Measurements from ENCODE around the gene PIANP. TPM values are rescaled to one million over a fixed set of nuclear protein-coding genes. Genes with fewer than 3 reads are reported as not detected.
"Not testable (repeated sequence)": the region's sequence is repeated elsewhere in the genome, so short reads cannot be mapped to it uniquely, and the experiment has no call there.

The PIANP gene
- total and polyA plus RNA-seq, 5 donors, result 0.18 to 0.99 (median 0.55) TPM; not detected in 1

GRCh38 chr12:6730169-6730568, 29.6 kb upstream of the PIANP start:
- H3K27me3 ChIP-seq (ENCODE audit: control insufficient read depth, insufficient read depth), result no peaks in the 10 kb centered on the region
- H3K4me3 ChIP-seq (ENCODE audit: low read length), result no peak overlapping the region
- 92% methylated on average over 8 of the region's 8 CpGs for WGBS
- ATAC-seq (no peak), DNase-seq (no peak)
- no peak overlapping the region for H3K27ac ChIP-seq (ENCODE audit: low read length)
- intact Hi-C loops (cut with DNase I), result loop anchor here in 1 of 4 donors (10.0 kb wide), 1 partner anchor 55 kb away; the partner anchor contains the start of gene CD4
- H3K9me3 ChIP-seq (ENCODE audit: control insufficient read depth, low read length), result no peaks in the 10 kb centered on the region
- no peaks in the 10 kb centered on the region for H3K4me1 ChIP-seq (ENCODE audit: control insufficient read depth, insufficient read depth, low read length)

- ATAC-seq (no peak), DNase-seq (no peak)
- H3K4me1 ChIP-seq (ENCODE audit: control insufficient read depth, insufficient read depth, low read length), result peaks cover 4% of the 10 kb centered on the region
- H3K4me3 ChIP-seq (ENCODE audit: low read length), result no peak overlapping the region
- no peaks in the 10 kb centered on the region for H3K27me3 ChIP-seq (ENCODE audit: control insufficient read depth, insufficient read depth)
- 91% methylated on average over 18 of the region's 18 CpGs for WGBS
- intact Hi-C loops (cut with DNase I), result no loop called here
- no peaks in the 10 kb centered on the region for H3K9me3 ChIP-seq (ENCODE audit: control insufficient read depth, low read length)
- no peak overlapping the region for H3K27ac ChIP-seq (ENCODE audit: low read length)
These were observed 28.6 kb upstream of the PIANP start for GRCh38 chr12:6729186-6729585.

DNA sequence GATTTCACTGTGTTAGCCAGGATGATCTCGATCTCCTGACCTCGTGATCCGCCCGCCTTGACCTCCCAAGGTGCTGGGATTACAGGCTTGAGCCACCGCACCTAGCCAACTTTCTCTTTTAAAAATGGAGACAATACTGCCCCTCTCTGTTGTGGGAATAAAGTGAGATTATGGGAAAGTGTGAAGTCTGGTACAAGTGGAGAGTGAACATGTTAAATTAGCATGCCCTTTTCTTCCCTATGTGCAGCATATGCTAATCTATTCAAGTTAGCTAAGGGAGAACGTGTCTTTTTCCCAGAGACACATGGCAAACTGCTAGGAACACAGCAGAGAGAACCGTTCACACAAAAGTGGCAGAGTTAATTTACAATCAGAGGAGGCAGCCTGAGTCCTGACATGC, 24.7 kb upstream of the PIANP start:
- ATAC-seq, result no peak
- DNase-seq, result no peak
- no peak overlapping the region for H3K27ac ChIP-seq (ENCODE audit: low read length)
- no peaks in the 10 kb centered on the region for H3K27me3 ChIP-seq (ENCODE audit: control insufficient read depth, insufficient read depth)
- WGBS, result 95% methylated on average over 7 of the region's 7 CpGs
- intact Hi-C loops (cut with DNase I), result no loop called here
- H3K4me1 ChIP-seq (ENCODE audit: control insufficient read depth, insufficient read depth, low read length), result peaks cover 4% of the 10 kb centered on the region
- H3K9me3 ChIP-seq (ENCODE audit: control insufficient read depth, low read length), result no peaks in the 10 kb centered on the region
- H3K4me3 ChIP-seq (ENCODE audit: low read length), result no peak overlapping the region

DNA sequence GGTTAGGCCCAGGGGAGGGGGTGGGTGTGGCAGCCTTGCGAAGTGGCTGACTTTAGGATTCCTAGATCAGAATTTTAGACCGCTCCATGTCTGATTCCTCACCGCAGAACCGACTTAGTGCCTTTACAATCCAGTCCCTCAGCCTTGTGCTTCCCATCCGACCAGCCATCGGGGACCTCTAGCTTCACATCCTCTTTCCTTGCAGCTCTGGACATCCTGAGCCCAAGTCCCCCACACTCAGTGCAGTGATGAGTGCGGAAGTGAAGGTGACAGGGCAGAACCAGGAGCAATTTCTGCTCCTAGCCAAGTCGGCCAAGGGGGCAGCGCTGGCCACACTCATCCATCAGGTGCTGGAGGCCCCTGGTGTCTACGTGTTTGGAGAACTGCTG, 23.8 kb upstream of the PIANP start:
- H3K27me3 ChIP-seq (ENCODE audit: control insufficient read depth, insufficient read depth), result no peaks in the 10 kb centered on the region
- peaks cover 4% of the 10 kb centered on the region for H3K4me1 ChIP-seq (ENCODE audit: control insufficient read depth, insufficient read depth, low read length)
- H3K9me3 ChIP-seq (ENCODE audit: control insufficient read depth, low read length), result no peaks in the 10 kb centered on the region
- 18% methylated on average over 10 of the region's 10 CpGs for WGBS
- DNase-seq (no peak), ATAC-seq (peak; percentile 2 to 24)
- H3K4me3 ChIP-seq (ENCODE audit: low read length), result peak overlapping the region; percentile 48
- H3K27ac ChIP-seq (ENCODE audit: low read length), result peak overlapping the region; percentile 62
- intact Hi-C loops (cut with DNase I), result no loop called here

- H3K9me3 ChIP-seq (ENCODE audit: control insufficient read depth, low read length), result no peaks in the 10 kb centered on the region
- peaks cover 4% of the 10 kb centered on the region for H3K4me1 ChIP-seq (ENCODE audit: control insufficient read depth, insufficient read depth, low read length)
- H3K27me3 ChIP-seq (ENCODE audit: control insufficient read depth, insufficient read depth), result no peaks in the 10 kb centered on the region
- ATAC-seq, result peak; percentile 98 to 99
- peak within 1 kb of the TSS; percentile 48 for H3K4me3 ChIP-seq (ENCODE audit: low read length)
- WGBS, result under 1% methylated on average over 49 of the region's 49 CpGs
- intact Hi-C loops (cut with DNase I), result no loop called here
- DNase-seq, result peak; percentile 99
- peak within 1 kb of the TSS; percentile 84 for H3K27ac ChIP-seq (ENCODE audit: low read length)
These were observed 23.2 kb upstream of the PIANP start, which contains the start of gene COPS7A for GRCh38 chr12:6723607-6724408. TSS of gene COPS7A (plus strand) at chr12:6724046. CDS start at chr12:6724657, 611 bp downstream.

DNA sequence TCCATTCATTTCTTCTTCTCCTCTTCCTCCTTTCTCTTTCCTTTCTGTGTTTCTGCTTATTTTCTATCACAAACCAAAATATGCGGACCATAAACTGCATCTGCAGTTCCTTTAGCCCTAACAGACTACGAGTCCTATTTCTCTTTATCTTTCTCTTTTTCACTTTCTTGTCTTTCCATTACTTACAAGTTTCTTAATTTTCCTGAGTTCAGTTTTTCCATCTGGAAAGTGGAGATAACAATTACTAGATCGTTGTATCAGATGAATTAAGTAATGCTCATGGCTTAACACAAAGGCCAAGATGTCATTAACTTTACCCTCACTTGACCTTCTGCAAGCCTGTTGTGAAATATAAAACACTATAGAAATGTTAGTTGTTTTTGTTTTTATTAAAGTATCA, 22.2 kb upstream of the PIANP start:
- DNase-seq (no peak), ATAC-seq (no peak)
- Histone ChIP-seq H3K4me1 (ENCODE audit: control insufficient read depth, insufficient read depth, low read length) (peaks cover 4% of the 10 kb centered on the region), H3K9me3 (ENCODE audit: control insufficient read depth, low read length) (no peaks in the 10 kb centered on the region), H3K4me3 (ENCODE audit: low read length) (no peak overlapping the region), H3K27ac (ENCODE audit: low read length) (no peak overlapping the region), H3K27me3 (ENCODE audit: control insufficient read depth, insufficient read depth) (no peaks in the 10 kb centered on the region)
- intact Hi-C loops (cut with DNase I), result no loop called here
- WGBS, result 76% methylated on average over 3 of the region's 3 CpGs

DNA sequence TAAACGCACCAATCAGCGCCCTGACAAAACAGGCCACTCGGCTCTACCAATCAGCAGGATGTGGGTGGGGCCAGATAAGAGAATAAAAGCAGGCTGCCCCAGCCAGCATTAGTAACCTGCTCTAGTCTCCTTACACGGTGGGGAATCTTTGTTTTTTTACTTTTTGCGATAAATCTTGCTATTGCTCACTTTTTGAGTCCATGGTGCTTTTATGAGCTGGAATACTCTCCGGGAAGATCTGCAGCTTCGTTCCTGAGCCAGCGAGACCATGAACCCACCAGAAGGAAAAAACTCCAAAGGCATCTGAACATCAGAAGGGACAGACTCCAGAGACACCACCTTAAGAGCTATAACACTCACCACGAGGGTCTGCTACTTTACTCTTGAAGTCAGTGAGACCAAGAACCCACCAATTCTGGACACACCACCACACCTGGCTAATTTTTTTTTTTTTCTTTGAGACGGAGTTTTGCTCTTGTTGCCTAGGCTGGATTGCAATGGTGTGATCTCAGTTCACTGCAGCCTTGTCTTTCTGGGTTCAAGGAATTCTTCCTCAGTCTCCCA, 16.3 kb upstream of the PIANP start:
- DNase-seq (no peak), ATAC-seq (no peak)
- H3K4me3 ChIP-seq (ENCODE audit: low read length), result no peak overlapping the region
- no peaks in the 10 kb centered on the region for H3K27me3 ChIP-seq (ENCODE audit: control insufficient read depth, insufficient read depth)
- H3K4me1 ChIP-seq (ENCODE audit: control insufficient read depth, insufficient read depth, low read length), result no peaks in the 10 kb centered on the region
- H3K9me3 ChIP-seq (ENCODE audit: control insufficient read depth, low read length), result no peaks in the 10 kb centered on the region
- H3K27ac ChIP-seq (ENCODE audit: low read length), result no peak overlapping the region
- intact Hi-C loops (cut with DNase I), result no loop called here
- WGBS, result 63% methylated on average over 7 of the region's 10 CpGs

- ATAC-seq; H3K4me1 ChIP-seq (ENCODE audit: control insufficient read depth, insufficient read depth, low read length); H3K27me3 ChIP-seq (ENCODE audit: control insufficient read depth, insufficient read depth); H3K27ac ChIP-seq (ENCODE audit: low read length); DNase-seq; intact Hi-C loops (cut with DNase I); H3K4me3 ChIP-seq (ENCODE audit: low read length); H3K9me3 ChIP-seq (ENCODE audit: control insufficient read depth, low read length): not testable (repeated sequence)
- 91% methylated on average over 33 of the region's 41 CpGs for WGBS
These were observed 15.6 kb upstream of the PIANP start for GRCh38 chr12:6716031-6716873.

DNA sequence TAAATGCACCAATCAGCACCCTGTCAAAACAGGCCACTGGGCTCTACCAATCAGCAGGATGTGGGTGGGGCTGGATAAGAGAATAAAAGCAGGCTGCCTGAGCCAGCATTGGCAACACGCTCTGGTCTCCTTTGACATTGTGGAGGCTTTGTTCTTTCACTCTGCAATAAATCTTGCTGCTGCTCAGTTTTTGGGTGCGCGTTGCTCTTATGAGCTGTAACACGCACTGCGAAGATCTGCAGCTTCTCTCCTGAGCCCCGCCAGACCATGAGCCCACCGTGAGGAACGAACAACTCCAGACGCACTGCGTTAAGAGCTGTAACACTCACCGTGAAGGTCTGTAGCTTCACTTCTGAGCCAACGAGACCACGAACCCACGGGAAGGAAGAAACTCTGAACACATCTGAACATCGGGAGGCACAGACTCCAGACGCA, 8.4 kb upstream of the PIANP start:
- Histone ChIP-seq H3K4me3 (ENCODE audit: low read length) (no peak overlapping the region), H3K27me3 (ENCODE audit: control insufficient read depth, insufficient read depth) (no peaks in the 10 kb centered on the region), H3K4me1 (ENCODE audit: control insufficient read depth, insufficient read depth, low read length) (no peaks in the 10 kb centered on the region), H3K9me3 (ENCODE audit: control insufficient read depth, low read length) (no peaks in the 10 kb centered on the region), H3K27ac (ENCODE audit: low read length) (no peak overlapping the region)
- 83% methylated on average over 16 of the region's 16 CpGs for WGBS
- ATAC-seq, result no peak
- no peak for DNase-seq
- intact Hi-C loops (cut with DNase I), result no loop called here

DNA sequence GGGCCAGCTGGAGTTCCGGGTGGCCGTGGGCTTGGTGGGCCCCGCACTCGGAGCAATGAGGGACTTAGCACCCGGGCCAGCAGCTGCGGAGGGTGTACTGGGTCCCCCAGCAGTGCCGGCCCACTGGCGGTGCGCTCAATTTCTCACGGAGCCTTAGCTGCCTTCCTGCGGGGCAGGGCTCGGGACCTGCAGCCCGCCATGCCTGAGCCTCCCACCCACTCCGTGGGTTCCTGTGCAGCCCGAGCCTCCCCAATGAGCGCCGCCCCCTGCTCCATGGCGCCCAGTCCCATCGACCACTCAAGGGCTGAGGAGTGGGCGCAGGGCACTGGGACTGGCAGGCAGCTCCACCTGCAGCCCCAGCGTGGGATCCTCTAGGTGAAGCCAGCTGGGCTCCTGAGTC, 7.7 kb upstream of the PIANP start:
- DNase-seq; H3K9me3 ChIP-seq (ENCODE audit: control insufficient read depth, low read length); intact Hi-C loops (cut with DNase I); ATAC-seq; H3K4me1 ChIP-seq (ENCODE audit: control insufficient read depth, insufficient read depth, low read length); H3K4me3 ChIP-seq (ENCODE audit: low read length); H3K27ac ChIP-seq (ENCODE audit: low read length); H3K27me3 ChIP-seq (ENCODE audit: control insufficient read depth, insufficient read depth): not testable (repeated sequence)
- 94% methylated on average over 21 of the region's 21 CpGs for WGBS

DNA sequence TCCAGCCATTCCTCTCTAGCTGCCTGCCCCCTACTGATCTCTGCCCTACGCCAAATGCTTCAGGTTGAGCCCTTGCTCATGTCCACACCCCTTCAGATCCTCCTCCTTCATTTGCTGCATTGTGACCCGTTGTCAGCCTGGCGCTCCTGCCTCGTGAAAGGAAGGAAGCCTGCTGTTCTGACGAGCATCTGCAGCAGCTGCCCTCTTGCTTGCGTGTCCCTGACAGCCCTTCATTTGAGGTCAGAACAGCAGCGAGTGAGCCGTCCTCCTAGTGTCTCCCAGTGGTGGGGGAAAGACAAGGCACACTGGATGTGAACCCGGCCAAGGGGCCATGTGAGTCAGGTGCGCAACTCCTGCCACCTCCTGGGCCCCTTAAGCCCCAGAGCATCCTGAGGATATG, 3.0 kb upstream of the PIANP start:
- no peak for ATAC-seq
- 14% methylated on average over 10 of the region's 10 CpGs for WGBS
- no peaks in the 10 kb centered on the region for H3K27me3 ChIP-seq (ENCODE audit: control insufficient read depth, insufficient read depth)

More for the DNA sequence above, 3.0 kb upstream of the PIANP start:
- intact Hi-C loops (cut with DNase I), result no loop called here
- no peaks in the 10 kb centered on the region for H3K4me1 ChIP-seq (ENCODE audit: control insufficient read depth, insufficient read depth, low read length)
- H3K4me3 ChIP-seq (ENCODE audit: low read length), result no peak overlapping the region
- H3K27ac ChIP-seq (ENCODE audit: low read length), result no peak overlapping the region
- no peak for DNase-seq
- no peaks in the 10 kb centered on the region for H3K9me3 ChIP-seq (ENCODE audit: control insufficient read depth, low read length)

Data from right cardiac atrium (tissue), 5 donors.